ENCODE data around the gene PCCB. TPM values are rescaled to one million over a fixed set of nuclear protein-coding genes. Genes with fewer than 3 reads are reported as not detected.
A peak's percentile ranks its signal among the peaks of the same experiment; 100 is the strongest.
"Not testable (repeated sequence)": the region's sequence is repeated elsewhere in the genome, so short reads cannot be mapped to it uniquely, and the experiment has no call there.

PCCB gene
- total RNA-seq, 1 donor from 2014 or later = 31.2 TPM

DNA sequence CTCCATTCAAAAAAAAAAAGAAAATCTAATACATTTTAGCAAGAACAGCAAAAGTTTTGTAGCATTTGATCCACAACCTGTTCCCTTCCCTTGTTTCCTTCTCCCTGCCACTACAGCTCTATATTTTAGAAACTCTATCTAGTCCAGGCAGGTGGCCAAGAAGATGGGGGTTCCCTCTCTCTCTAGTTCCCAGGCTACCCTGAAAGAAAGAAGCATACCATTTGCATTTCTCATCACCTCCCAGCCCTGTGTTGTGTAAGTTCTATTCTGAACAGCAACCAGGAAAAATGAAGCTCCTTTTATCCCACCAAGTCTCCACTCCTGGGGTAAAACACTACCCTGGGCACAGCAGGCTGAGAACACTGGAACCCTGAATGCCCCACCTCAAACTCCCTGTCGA is 100.0 kb downstream of the PCCB start:
- H3K27ac Mint-ChIP-seq = peak overlapping the region; percentile 54
- DNase-seq (ENCODE audit: low spot score in 2 of 2, unreplicated experiment in 2 of 2) = no peak
- peaks cover 4% of the 10 kb centered on the region for H3K9me3 Mint-ChIP-seq

GRCh38 chr3:136350557-136350956 is 100.4 kb downstream of the PCCB start:
- no peak overlapping the region for H3K4me3 Mint-ChIP-seq
- peaks cover 22% of the 10 kb centered on the region for H3K36me3 Mint-ChIP-seq
- H3K27me3 Mint-ChIP-seq (ENCODE audit: low read depth) = no peaks in the 10 kb centered on the region
- peak overlapping the region; percentile 54 for H3K27ac Mint-ChIP-seq
- peaks cover 18% of the 10 kb centered on the region for H3K4me1 Mint-ChIP-seq
- H3K9me3 Mint-ChIP-seq = peaks cover 9% of the 10 kb centered on the region
- no peak for TF ChIP-seq CTCF (IDR thresholded peaks at IDR 0.05; ENCODE audit: unreplicated experiment)
- DNase-seq (ENCODE audit: low spot score in 2 of 2, unreplicated experiment in 2 of 2) = no peak

More for the DNA sequence above, 100.0 kb downstream of the PCCB start:
- no peaks in the 10 kb centered on the region for H3K27me3 Mint-ChIP-seq (ENCODE audit: low read depth)
- H3K4me3 Mint-ChIP-seq = no peak overlapping the region
- H3K4me1 Mint-ChIP-seq = peaks cover 18% of the 10 kb centered on the region
- TF ChIP-seq CTCF (IDR thresholded peaks at IDR 0.05; ENCODE audit: unreplicated experiment) = no peak
- peaks cover 19% of the 10 kb centered on the region for H3K36me3 Mint-ChIP-seq

DNA sequence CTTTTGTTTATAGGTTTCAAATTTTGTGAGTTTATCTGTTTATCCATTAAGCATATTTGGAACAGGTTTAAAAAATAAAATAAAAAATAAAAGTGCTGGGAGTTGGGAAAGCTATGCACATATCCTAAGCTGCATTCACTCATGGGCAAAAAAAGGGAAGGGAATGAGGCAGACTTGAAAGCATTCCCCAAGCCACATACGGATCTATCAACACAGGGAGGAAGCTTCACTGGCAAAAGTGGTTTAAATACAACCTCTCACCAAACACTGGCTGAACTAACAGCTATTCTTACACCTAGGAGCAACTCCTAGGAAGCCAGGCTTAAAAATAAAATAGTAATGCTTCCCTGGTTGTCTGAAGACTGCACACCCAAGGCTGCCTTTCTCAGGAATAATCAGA is 101.2 kb downstream of the PCCB start:
- Mint-ChIP-seq H3K27ac (no peak overlapping the region), H3K9me3 (peaks cover 14% of the 10 kb centered on the region), H3K4me3 (no peak overlapping the region), H3K4me1 (peaks cover 16% of the 10 kb centered on the region), H3K36me3 (peaks cover 25% of the 10 kb centered on the region), H3K27me3 (ENCODE audit: low read depth) (no peaks in the 10 kb centered on the region)
- DNase-seq (ENCODE audit: low spot score in 2 of 2, unreplicated experiment in 2 of 2) = no peak
- TF ChIP-seq CTCF (IDR thresholded peaks at IDR 0.05; ENCODE audit: unreplicated experiment) = no peak

GRCh38 chr3:136351905-136352304 is 101.8 kb downstream of the PCCB start:
- peak overlapping the region; percentile 15 for H3K27ac Mint-ChIP-seq
- H3K9me3 Mint-ChIP-seq = peaks cover 14% of the 10 kb centered on the region
- peaks cover 16% of the 10 kb centered on the region for H3K4me1 Mint-ChIP-seq
- peak; percentile 70 for TF ChIP-seq CTCF (IDR thresholded peaks at IDR 0.05; ENCODE audit: unreplicated experiment)
- no peak overlapping the region for H3K4me3 Mint-ChIP-seq
- no peak for DNase-seq (ENCODE audit: low spot score in 2 of 2, unreplicated experiment in 2 of 2)
- H3K36me3 Mint-ChIP-seq = peaks cover 25% of the 10 kb centered on the region
- no peaks in the 10 kb centered on the region for H3K27me3 Mint-ChIP-seq (ENCODE audit: low read depth)

GRCh38 chr3:136353461-136353860 is 103.3 kb downstream of the PCCB start:
- peaks cover 25% of the 10 kb centered on the region for H3K36me3 Mint-ChIP-seq
- peaks cover 14% of the 10 kb centered on the region for H3K9me3 Mint-ChIP-seq
- H3K4me1 Mint-ChIP-seq = peaks cover 16% of the 10 kb centered on the region
- H3K4me3 Mint-ChIP-seq = no peak overlapping the region
- no peak for TF ChIP-seq CTCF (IDR thresholded peaks at IDR 0.05; ENCODE audit: unreplicated experiment)
- DNase-seq (ENCODE audit: low spot score in 2 of 2, unreplicated experiment in 2 of 2) = no peak
- H3K27ac Mint-ChIP-seq = no peak overlapping the region
- H3K27me3 Mint-ChIP-seq (ENCODE audit: low read depth) = no peaks in the 10 kb centered on the region

GRCh38 chr3:136366289-136366688 is 116.1 kb downstream of the PCCB start:
- Mint-ChIP-seq H3K27me3 (ENCODE audit: low read depth) (no peaks in the 10 kb centered on the region), H3K4me3 (no peak overlapping the region), H3K36me3 (peaks cover 17% of the 10 kb centered on the region), H3K9me3 (no peaks in the 10 kb centered on the region), H3K4me1 (peaks cover 5% of the 10 kb centered on the region), H3K27ac (no peak overlapping the region)
- no peak for DNase-seq (ENCODE audit: low spot score in 2 of 2, unreplicated experiment in 2 of 2)
- no peak for TF ChIP-seq CTCF (IDR thresholded peaks at IDR 0.05; ENCODE audit: unreplicated experiment)

DNA sequence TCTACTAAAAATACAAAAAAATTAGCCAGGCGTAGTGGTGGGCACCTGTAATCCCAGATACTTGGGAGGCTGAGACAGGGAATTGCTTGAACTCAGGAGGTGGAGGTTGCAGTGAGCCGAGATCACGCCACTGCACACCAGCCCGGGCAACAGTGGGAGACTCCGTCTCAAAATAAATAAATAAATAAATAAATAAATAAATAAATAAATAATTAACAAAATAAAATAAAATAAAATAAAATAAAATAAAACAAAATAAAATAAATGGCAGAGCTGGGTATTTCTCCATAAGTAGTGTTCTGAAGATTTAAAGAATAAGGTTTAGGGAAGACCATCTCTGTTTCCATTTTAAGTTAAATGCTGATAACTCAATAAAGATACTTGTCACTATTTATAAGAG is 125.7 kb downstream of the PCCB start:
- not testable (repeated sequence) for H3K27ac Mint-ChIP-seq; DNase-seq (ENCODE audit: low spot score in 2 of 2, unreplicated experiment in 2 of 2); H3K27me3 Mint-ChIP-seq (ENCODE audit: low read depth); H3K4me3 Mint-ChIP-seq; H3K9me3 Mint-ChIP-seq
- Mint-ChIP-seq H3K36me3 (peaks cover 26% of the 10 kb centered on the region), H3K4me1 (peaks cover 18% of the 10 kb centered on the region)

Data from mesothelial cell of epicardium (in vitro differentiated cells).